ENCODE measurements around the gene BRD4.

Gene BRD4

DNA sequence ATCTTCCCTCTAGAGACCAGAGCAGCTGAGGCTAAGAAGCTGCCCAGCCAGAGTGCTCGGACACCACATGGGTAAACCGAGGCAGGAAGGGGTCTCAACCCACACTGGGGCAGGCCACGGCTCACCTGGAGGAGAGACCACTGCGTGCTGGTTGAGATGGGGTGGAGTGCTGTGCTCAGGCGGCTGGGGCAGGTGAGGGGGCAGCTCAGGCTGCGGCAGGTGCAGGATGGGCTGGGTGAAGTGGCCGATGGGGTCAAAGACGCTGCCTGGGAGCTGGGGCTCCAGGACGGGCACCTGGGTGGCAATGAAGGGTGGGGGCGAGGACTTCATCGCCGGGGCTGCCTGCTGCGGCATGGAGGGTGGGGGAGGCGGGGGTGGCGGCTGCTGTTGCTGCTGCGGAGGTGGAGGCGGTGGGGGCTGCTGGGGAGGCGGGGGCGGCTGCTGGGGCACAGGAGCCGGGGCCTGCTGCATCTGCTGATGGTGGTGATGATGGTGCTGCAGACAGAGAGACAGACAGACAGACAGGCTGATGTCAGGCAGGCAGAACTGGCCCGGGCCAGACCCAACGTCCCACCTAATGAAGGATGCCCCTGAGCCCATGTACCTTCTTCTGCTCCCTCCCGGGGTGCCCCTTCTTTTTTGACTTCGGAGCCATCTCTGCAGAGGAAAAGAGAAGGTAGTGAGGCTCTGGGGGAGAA is 88.1 kb downstream of the BRD4 start:
- TF ChIP-seq, protein P1, sequence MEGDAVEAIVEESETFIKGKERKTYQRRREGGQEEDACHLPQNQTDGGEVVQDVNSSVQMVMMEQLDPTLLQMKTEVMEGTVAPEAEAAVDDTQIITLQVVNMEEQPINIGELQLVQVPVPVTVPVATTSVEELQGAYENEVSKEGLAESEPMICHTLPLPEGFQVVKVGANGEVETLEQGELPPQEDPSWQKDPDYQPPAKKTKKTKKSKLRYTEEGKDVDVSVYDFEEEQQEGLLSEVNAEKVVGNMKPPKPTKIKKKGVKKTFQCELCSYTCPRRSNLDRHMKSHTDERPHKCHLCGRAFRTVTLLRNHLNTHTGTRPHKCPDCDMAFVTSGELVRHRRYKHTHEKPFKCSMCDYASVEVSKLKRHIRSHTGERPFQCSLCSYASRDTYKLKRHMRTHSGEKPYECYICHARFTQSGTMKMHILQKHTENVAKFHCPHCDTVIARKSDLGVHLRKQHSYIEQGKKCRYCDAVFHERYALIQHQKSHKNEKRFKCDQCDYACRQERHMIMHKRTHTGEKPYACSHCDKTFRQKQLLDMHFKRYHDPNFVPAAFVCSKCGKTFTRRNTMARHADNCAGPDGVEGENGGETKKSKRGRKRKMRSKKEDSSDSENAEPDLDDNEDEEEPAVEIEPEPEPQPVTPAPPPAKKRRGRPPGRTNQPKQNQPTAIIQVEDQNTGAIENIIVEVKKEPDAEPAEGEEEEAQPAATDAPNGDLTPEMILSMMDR (IDR thresholded peaks at IDR 0.05; ENCODE audit: extremely low read depth, missing control alignments), result no peak
- no peak for DNase-seq (ENCODE audit: low spot score)

DNA sequence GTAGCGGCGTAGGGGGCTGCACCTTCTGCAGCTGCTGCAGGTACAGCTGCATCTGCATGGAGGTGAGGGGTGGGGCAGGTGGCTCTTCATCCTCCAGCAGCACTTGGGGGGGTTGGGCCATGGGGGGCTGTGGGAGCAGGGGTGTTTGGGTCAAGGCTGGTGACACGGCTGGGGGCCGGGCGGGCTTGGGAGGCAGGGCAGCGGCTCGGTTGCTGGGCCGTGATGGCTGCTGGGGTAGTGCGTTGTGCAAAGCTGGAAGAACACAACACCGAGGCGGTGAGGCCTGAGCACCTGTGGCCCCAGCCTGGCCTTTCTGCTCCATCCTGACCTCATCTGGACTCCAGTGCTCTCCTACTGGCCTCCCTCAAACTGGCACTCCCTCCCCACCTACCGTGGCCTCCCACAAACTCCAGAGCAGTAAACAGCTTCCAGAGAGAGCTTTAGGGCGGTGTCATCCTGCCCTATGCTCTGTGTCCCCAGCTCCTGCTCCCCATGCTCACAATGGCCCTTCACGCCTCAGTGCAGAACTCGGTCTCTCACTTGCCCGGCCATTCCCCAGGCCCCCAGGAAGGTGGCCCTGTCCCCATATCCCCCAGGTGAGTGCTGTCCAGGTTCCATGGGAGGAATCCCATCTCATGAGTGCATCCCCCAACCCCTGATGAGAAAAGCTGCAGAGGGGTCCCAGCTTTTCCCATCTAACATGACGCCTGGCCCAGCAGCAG is 88.9 kb downstream of the BRD4 start:
- no peak for DNase-seq (ENCODE audit: low spot score)
- TF ChIP-seq, protein P1 (IDR thresholded peaks at IDR 0.05; ENCODE audit: extremely low read depth, missing control alignments), result no peak

DNA sequence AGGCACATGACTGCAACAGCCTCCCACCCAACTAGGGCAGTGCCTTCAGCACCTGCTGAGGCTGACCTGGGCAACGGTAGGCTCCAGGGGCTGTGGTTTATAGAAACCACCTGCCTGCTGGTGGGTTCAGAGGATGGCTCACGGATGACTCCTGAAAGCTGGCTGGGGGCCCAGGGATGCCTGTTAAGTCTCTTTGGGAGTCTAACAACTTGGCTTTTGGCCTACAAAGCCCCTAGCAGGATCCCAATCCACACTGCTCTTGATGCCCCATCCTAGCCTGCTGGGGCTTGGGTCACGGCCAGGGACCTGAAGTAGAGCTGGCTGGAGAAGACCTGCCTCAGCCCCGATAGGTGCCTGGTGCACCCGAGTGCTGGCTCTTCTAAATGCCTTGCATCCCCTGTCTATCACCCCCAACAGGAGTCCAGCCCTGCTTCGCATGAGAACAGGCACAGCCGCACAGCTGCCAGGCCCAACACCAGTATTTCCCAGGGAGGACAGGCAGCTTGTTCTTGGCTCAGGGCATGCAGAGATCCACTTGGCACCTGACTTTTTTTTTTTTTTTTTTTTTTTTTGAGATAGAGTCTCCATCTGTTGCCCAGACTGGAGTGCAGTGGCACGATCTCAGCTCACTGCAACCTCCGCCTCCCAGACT is 91.0 kb downstream of the BRD4 start:
- TF ChIP-seq, protein P1 (IDR thresholded peaks at IDR 0.05; ENCODE audit: extremely low read depth, missing control alignments), result no peak
- no peak for DNase-seq (ENCODE audit: low spot score)

DNA sequence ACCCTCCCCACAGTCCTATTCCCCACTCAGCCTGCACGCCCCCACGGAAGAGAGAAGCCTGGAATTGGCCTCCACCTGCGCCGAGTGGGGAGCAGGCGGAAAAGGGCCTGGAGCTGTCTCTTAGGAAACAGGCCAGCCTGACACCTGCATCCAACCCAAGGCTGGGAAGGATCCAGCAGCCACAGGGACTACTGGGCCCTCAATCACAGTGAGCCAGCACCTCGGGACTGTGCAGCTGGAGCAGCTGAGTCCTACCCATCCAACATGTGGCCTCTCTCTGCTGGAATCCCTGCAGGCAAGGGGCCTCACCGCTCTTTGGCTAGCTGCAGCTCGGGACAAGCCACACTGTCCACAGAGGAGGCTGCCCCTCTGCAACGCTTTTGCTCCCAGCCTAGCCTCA is 91.8 kb downstream of the BRD4 start:
- TF ChIP-seq, protein P1 (IDR thresholded peaks at IDR 0.05; ENCODE audit: extremely low read depth, missing control alignments), result no peak
- no peak for DNase-seq (ENCODE audit: low spot score)

DNA sequence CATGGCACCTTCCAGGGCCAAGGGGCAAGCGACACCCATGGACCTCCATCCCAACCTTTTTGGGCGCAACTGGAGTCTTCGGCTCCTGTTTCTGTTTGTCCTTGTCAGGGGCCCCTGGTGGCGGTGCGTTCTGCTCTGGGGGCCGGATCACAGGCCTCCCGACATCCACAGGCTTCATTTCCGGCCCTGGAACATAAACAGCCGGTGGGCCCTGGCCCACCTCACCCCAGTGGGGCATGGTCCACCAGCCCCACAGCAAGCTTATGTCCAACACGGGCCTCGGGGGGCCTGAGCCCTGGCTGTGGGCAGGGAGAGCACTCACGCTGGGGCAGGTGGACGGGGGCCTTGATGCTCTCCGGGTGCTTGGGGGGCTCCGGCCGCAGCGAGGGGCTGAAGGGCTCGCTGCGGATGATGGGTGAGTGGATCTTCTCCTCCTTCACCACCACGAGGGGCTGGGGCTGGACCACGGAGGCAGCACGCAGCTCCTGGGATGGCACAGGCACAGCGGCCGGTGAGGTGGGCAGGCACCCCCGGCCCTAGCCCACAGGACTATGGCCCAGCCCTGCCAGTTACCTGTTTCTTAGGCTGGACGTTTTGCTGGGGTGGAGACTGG is 92.9 kb downstream of the BRD4 start:
- TF ChIP-seq, protein P1 (IDR thresholded peaks at IDR 0.05; ENCODE audit: extremely low read depth, missing control alignments), result no peak
- DNase-seq (ENCODE audit: low spot score), result no peak

DNA sequence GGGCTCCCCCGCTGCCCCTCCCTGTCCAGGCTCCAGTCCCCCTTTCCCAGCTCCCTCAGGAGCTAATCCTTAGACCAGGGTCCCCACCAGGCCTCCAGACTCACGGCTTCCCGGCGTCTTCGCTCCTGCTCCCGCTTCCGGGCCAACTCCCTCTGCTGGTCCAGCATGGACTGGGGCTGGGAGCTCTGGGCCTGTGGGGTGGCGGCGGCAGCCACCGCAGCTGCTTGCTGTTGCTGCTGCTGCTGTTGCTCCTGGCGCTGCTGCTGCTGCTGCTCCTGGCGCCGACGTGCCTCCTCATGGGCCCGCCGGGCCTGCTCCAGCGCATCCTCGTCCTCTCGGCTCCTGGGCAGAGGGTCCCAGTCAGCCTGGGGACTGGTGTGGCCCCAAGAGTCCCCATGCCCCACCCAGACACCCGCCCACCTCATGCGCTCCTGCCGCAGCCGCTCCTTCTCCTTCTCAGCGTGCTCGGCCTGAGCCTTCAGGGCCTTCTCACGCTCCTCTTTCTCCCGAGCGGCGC is 93.6 kb downstream of the BRD4 start:
- TF ChIP-seq, protein P1 (IDR thresholded peaks at IDR 0.05; ENCODE audit: extremely low read depth, missing control alignments), result no peak
- DNase-seq (ENCODE audit: low spot score), result no peak

Measured in GM20000 (cell line).